T-helper 1 cell treated with Interleukin-12 subunit alpha and Interleukin-12 subunit beta and Interleukin-4 antibody, amounts not matched to agents 30 ng/mL and 1 ng/mL, for 36 hours (primary cell): Measurements from ENCODE around the gene RTN4RL2. TPM values are rescaled to one million over a fixed set of nuclear protein-coding genes. Genes with fewer than 3 reads are reported as not detected.

Experiments
- intact Hi-C: fragments of 100-400 bp; cut with micrococcal nuclease; formaldehyde crosslinking; loops from one replicate; pipeline ENCODE4 v1.15.1; 2024
- total RNA-seq: library from RNA; stranded (reverse); gene quantifications from 2 replicates; pipeline ENCODE4 v1.2.3, GENCODE V29; 2022

Gene RTN4RL2
- total RNA-seq, 1 donor from 2014 or later: 0.34 TPM

- intact Hi-C loops: loop anchor here (1.0 kb wide), 1 partner anchor 116 kb away; no protein-coding TSS in a partner anchor
Observed at GRCh38 chr11:57460758-57461749, 726 bp downstream of the RTN4RL2 start.

- intact Hi-C loops: no loop called here
Observed at GRCh38 chr11:57461841-57462489, 1.6 kb downstream of the RTN4RL2 start.

- intact Hi-C loops: no loop called here
Observed at GRCh38 chr11:57462597-57462996, 2.3 kb downstream of the RTN4RL2 start.

GRCh38 chr11:57463671-57464538 lies 3.6 kb downstream of the RTN4RL2 start:
- intact Hi-C loops: no loop called here

- intact Hi-C loops: no loop called here
Observed at GRCh38 chr11:57464539-57465181, 4.3 kb downstream of the RTN4RL2 start.

GRCh38 chr11:57466680-57467079 lies 6.4 kb downstream of the RTN4RL2 start:
- intact Hi-C loops: no loop called here

GRCh38 chr11:57467508-57468157 lies 7.3 kb downstream of the RTN4RL2 start:
- intact Hi-C loops: no loop called here

- intact Hi-C loops: no loop called here
Observed at GRCh38 chr11:57468276-57468675, 7.9 kb downstream of the RTN4RL2 start.

GRCh38 chr11:57469268-57469667 lies 8.9 kb downstream of the RTN4RL2 start:
- intact Hi-C loops: no loop called here

- intact Hi-C loops: no loop called here
Observed at GRCh38 chr11:57471496-57471895, 11.2 kb downstream of the RTN4RL2 start.

- intact Hi-C loops: no loop called here
Observed at GRCh38 chr11:57473285-57473841, 13.0 kb downstream of the RTN4RL2 start.

GRCh38 chr11:57474017-57474802 lies 13.9 kb downstream of the RTN4RL2 start:
- intact Hi-C loops: no loop called here

GRCh38 chr11:57474803-57475115 lies 14.4 kb downstream of the RTN4RL2 start:
- intact Hi-C loops: no loop called here

GRCh38 chr11:57475191-57475590 lies 14.9 kb downstream of the RTN4RL2 start:
- intact Hi-C loops: no loop called here

- intact Hi-C loops: no loop called here
Observed at GRCh38 chr11:57475671-57476046, 15.3 kb downstream of the RTN4RL2 start.

- intact Hi-C loops: no loop called here
Observed at GRCh38 chr11:57476047-57476756, 15.9 kb downstream of the RTN4RL2 start.

GRCh38 chr11:57476757-57477506 lies 16.6 kb downstream of the RTN4RL2 start:
- intact Hi-C loops: no loop called here
